ENCODE results near the gene KLLN. TPM values are rescaled to one million over a fixed set of nuclear protein-coding genes. Genes with fewer than 3 reads are reported as not detected.

Gene KLLN
- total RNA-seq, 1 experiment from 2014 or later, result 0.15 TPM

GRCh38 chr10:87826653-87827052 lies 36.7 kb downstream of the KLLN start:
- ChIA-PET CTCF (no interaction called here), POLR2A (ENCODE audit: unreplicated experiment) (no interaction called here)
- TF ChIP-seq EZH2 (IDR thresholded peaks at IDR 0.05; ENCODE audit: low read length, unreplicated experiment), result no peak
- TF ChIP-seq CTCF (conservative IDR thresholded peaks at IDR 0.05; ENCODE audit: low read depth, low read length), result no peak
- no peak for TF ChIP-seq EZH2phosphoT487 (IDR thresholded peaks at IDR 0.05; ENCODE audit: borderline replicate concordance, low read length)
- H3K27ac ChIP-seq (ENCODE audit: low read length), result no peak overlapping the region
- no peak overlapping the region for H3K4me2 ChIP-seq (ENCODE audit: low read length)
- ATAC-seq (no peak), DNase-seq (no peak)
- no peaks in the 10 kb centered on the region for H4K20me1 ChIP-seq (ENCODE audit: low read length)
- H3K9me2 ChIP-seq (replicated peaks; ENCODE audit: low read length), result no peaks in the 10 kb centered on the region
- H3K27me3 ChIP-seq (ENCODE audit: low read length), result no peaks in the 10 kb centered on the region
- no peak overlapping the region for H2AFZ ChIP-seq (ENCODE audit: low read length)
- no peaks in the 10 kb centered on the region for H3K4me1 ChIP-seq (ENCODE audit: insufficient read depth, low read length)
- H3F3A ChIP-seq (ENCODE audit: low read length, unreplicated experiment), result no peaks in the 10 kb centered on the region
- H3K4me3 ChIP-seq (ENCODE audit: low read length), result no peak overlapping the region
- no peaks in the 10 kb centered on the region for H3K79me2 ChIP-seq (ENCODE audit: low read length)
- H3K9ac ChIP-seq (ENCODE audit: low read length), result no peak overlapping the region
- H3K36me3 ChIP-seq (ENCODE audit: low read depth, low read length), result no peaks in the 10 kb centered on the region
- no peaks in the 10 kb centered on the region for H3K9me3 ChIP-seq (ENCODE audit: low read length)
- intact Hi-C loops (cut with micrococcal nuclease), result no loop called here
- no TSS peak for BruUV-seq (replicated peaks)

GRCh38 chr10:87819289-87819585 lies 44.1 kb downstream of the KLLN start:
- ChIA-PET CTCF (interaction anchor here (1.1 kb wide), 1 partner anchor 32 kb away, joined by 5 read pairs; no protein-coding TSS in a partner anchor), POLR2A (ENCODE audit: unreplicated experiment) (no interaction called here)
- H3K4me3 ChIP-seq (ENCODE audit: low read length), result peak overlapping the region; percentile 98
- ATAC-seq, result no peak
- peaks cover 26% of the 10 kb centered on the region for H3K4me1 ChIP-seq (ENCODE audit: insufficient read depth, low read length)
- peak overlapping the region; percentile 94; the same call in 1 of the 2 replicates for H3K9ac ChIP-seq (ENCODE audit: low read length)
- intact Hi-C loops (cut with micrococcal nuclease), result loop anchor here (2.0 kb wide), 1 partner anchor 24 kb away; no protein-coding TSS in a partner anchor
- TF ChIP-seq CTCF (conservative IDR thresholded peaks at IDR 0.05; ENCODE audit: low read depth, low read length) (no peak), EZH2phosphoT487 (IDR thresholded peaks at IDR 0.05; ENCODE audit: borderline replicate concordance, low read length) (no peak), EZH2 (IDR thresholded peaks at IDR 0.05; ENCODE audit: low read length, unreplicated experiment) (no peak)
- H3F3A ChIP-seq (ENCODE audit: low read length, unreplicated experiment), result no peaks in the 10 kb centered on the region
- H3K9me3 ChIP-seq (ENCODE audit: low read length), result no peaks in the 10 kb centered on the region
- H3K9me2 ChIP-seq (replicated peaks; ENCODE audit: low read length), result no peaks in the 10 kb centered on the region
- no TSS peak for BruUV-seq (replicated peaks)
- H3K4me2 ChIP-seq (ENCODE audit: low read length), result peak overlapping the region; percentile 89
- no peak overlapping the region for H3K27ac ChIP-seq (ENCODE audit: low read length)
- peaks cover 16% of the 10 kb centered on the region for H4K20me1 ChIP-seq (ENCODE audit: low read length)
- DNase-seq, result no peak
- H2AFZ ChIP-seq (ENCODE audit: low read length), result no peak overlapping the region
- no peaks in the 10 kb centered on the region for H3K36me3 ChIP-seq (ENCODE audit: low read depth, low read length)
- peaks cover 38% of the 10 kb centered on the region for H3K79me2 ChIP-seq (ENCODE audit: low read length)
- H3K27me3 ChIP-seq (ENCODE audit: low read length), result no peaks in the 10 kb centered on the region

- peaks cover 16% of the 10 kb centered on the region for H4K20me1 ChIP-seq (ENCODE audit: low read length)
- peak overlapping the region; percentile 82 for H3K27ac ChIP-seq (ENCODE audit: low read length)
- peaks cover 26% of the 10 kb centered on the region for H3K4me1 ChIP-seq (ENCODE audit: insufficient read depth, low read length)
- BruUV-seq (replicated peaks), result TSS peak; percentile 81
- CTCF ChIA-PET, result interaction anchor here (1.1 to 1.2 kb wide), 2 partner anchors 33 to 41 kb away, joined by 3 to 5 read pairs; no protein-coding TSS in a partner anchor
- DNase-seq (peak; percentile 32), ATAC-seq (peak; percentile 58)
- H3K9me3 ChIP-seq (ENCODE audit: low read length), result no peaks in the 10 kb centered on the region
- H3K4me3 ChIP-seq (ENCODE audit: low read length), result peak overlapping the region; percentile 98
- H3K4me2 ChIP-seq (ENCODE audit: low read length), result peak overlapping the region; percentile 89
- H3K9ac ChIP-seq (ENCODE audit: low read length), result peak overlapping the region; percentile 94
- POLR2A ChIA-PET (ENCODE audit: unreplicated experiment), result interaction anchor here (0.6 to 1.2 kb wide), 2 partner anchors 23 to 43 kb away, joined by 4 read pairs; no protein-coding TSS in a partner anchor
- H3K27me3 ChIP-seq (ENCODE audit: low read length), result no peaks in the 10 kb centered on the region
- no peaks in the 10 kb centered on the region for H3K9me2 ChIP-seq (replicated peaks; ENCODE audit: low read length)
- peak overlapping the region; percentile 93 for H2AFZ ChIP-seq (ENCODE audit: low read length)
- H3F3A ChIP-seq (ENCODE audit: low read length, unreplicated experiment), result no peaks in the 10 kb centered on the region
- 0 out of 2 replicates have a peak, but pooled peaks cover 2% of the 10 kb centered on the region for H3K36me3 ChIP-seq (ENCODE audit: low read depth, low read length)
- intact Hi-C loops (cut with micrococcal nuclease), result loop anchor here (1.0 to 2.0 kb wide), 2 partner anchors 24 to 44 kb away; no protein-coding TSS in a partner anchor
- TF ChIP-seq EZH2 (IDR thresholded peaks at IDR 0.05; ENCODE audit: low read length, unreplicated experiment), result no peak
- 0 out of 2 replicates have a peak, but pooled peaks have one; percentile 25 for TF ChIP-seq CTCF (conservative IDR thresholded peaks at IDR 0.05; ENCODE audit: low read depth, low read length)
- H3K79me2 ChIP-seq (ENCODE audit: low read length), result peaks cover 43% of the 10 kb centered on the region
These were observed 44.6 kb downstream of the KLLN start for GRCh38 chr10:87818505-87819288.

Measured in PC-3 (cell line).